ENCODE results near the gene KLRC4.
"Not testable (repeated sequence)": the region's sequence is repeated elsewhere in the genome, so short reads cannot be mapped to it uniquely, and the experiment has no call there.

DNA sequence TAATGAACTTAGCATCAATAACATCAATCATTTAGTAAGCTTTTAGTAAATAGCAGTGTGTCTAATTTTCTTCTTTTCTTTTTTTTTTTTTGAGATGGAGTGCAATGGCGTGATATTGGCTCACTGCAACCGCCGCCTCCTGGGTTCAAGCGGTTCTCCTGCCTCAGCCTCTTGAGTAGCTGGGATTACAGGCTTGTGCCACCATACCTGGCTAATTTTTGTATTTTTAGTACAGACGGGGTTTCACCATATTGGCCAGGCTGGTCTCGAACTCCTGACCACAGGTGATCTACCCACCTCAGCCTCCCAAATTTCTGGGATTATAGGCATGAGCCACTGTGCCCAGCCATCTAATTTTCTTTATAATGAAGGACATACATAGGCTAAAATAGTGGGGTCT, 22.1 kb downstream of the KLRC4 start:
- TF ChIP-seq, protein P1, sequence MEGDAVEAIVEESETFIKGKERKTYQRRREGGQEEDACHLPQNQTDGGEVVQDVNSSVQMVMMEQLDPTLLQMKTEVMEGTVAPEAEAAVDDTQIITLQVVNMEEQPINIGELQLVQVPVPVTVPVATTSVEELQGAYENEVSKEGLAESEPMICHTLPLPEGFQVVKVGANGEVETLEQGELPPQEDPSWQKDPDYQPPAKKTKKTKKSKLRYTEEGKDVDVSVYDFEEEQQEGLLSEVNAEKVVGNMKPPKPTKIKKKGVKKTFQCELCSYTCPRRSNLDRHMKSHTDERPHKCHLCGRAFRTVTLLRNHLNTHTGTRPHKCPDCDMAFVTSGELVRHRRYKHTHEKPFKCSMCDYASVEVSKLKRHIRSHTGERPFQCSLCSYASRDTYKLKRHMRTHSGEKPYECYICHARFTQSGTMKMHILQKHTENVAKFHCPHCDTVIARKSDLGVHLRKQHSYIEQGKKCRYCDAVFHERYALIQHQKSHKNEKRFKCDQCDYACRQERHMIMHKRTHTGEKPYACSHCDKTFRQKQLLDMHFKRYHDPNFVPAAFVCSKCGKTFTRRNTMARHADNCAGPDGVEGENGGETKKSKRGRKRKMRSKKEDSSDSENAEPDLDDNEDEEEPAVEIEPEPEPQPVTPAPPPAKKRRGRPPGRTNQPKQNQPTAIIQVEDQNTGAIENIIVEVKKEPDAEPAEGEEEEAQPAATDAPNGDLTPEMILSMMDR (IDR thresholded peaks at IDR 0.05; ENCODE audit: borderline replicate concordance, extremely low read depth, low read length, poor library complexity, severe bottlenecking) = not testable (repeated sequence)
- not testable (repeated sequence) for TF ChIP-seq EZH2 (IDR thresholded peaks at IDR 0.05; ENCODE audit: borderline replicate concordance, low read depth, low read length, severe bottlenecking)

Data from DND-41 (cell line).